HG03066 (cell line): ENCODE results near the gene CRYGN.

Experiments used
- ATAC-seq: cut with Tn5 transposase; IDR thresholded peaks from one replicate; pipeline ENCODE4 v1.9.1; 2021; ENCODE audit warnings: low read depth; ENCODE audit not compliant: unreplicated experiment

CRYGN gene

DNA sequence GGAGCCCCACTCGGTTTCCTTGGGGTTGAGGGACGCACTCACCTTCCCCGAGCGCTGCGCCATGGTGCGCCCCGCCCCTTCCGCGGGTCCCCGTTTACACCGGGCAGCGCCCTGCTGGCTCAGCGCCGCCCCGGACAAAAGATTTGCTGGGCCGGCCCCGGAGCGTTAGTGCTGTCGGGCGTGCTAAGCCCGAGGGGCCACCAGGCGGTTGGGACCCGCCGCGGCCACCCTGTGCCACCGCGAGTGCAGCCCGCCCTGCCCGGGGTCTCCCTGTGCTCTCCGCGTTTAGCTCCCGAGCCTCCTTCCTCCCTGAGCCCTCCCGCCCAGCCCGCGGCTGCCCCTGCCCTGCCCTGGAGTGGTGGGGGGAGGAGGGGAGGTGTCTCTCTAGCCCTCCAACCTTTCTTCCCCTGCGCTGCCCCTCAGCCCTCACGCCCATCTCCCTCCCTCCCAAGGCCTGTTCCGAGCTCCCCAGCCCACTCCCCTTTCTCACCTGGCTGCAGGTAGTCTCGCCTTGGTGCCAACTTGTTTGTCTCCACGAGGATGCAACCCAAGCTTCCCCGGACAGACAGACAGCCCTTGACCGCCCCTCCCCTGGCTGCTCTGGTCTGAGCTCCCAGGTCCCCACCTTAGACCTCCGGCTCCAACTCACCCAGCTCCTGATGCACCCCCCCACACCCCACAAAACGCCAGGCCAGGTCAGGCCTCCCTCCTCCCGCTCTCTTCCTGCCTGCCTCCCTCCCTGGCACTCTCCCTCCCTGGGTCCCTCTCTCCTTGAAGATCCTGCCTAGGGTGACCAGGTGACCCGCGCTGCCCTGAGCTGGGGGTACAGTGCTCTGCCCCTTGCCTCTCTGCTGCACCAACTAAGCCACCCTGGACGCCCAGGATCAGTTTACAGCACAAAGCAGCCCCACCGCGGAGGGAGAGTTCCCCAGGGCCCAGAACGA lies at the start of gene CRYGN:
Gene CRYGN (minus strand): TSS at position 287 of the 944 bp plus-strand sequence. CDS start 224 bp downstream, at position 63.
- ATAC-seq: no peak

GRCh38 chr7:151489498-151489897 lies 49.6 kb upstream of the CRYGN start:
- ATAC-seq: no peak

GRCh38 chr7:151488096-151488495 lies 48.2 kb upstream of the CRYGN start:
- ATAC-seq: no peak

- ATAC-seq: no peak
These were observed 47.3 kb upstream of the CRYGN start for GRCh38 chr7:151487228-151487627.

DNA sequence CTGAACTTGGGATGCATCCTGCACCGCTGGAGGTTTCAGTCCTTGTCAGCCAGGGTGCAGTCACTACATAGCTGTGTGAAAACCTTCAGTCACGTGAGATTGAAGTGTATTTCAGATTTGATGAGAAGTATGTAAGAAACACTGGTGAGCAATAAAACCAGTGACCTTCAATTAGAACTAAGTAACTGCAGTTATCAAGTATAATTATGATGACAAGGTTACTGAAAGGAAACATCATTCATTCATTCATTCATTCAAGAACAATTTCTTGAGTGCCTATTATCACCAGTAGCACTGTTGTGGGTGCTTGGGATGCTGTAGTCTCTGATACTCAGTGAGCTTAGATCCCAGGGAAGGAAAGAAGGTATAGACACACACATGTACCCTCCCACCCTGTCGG lies 46.1 kb upstream of the CRYGN start:
- no peak for ATAC-seq

DNA sequence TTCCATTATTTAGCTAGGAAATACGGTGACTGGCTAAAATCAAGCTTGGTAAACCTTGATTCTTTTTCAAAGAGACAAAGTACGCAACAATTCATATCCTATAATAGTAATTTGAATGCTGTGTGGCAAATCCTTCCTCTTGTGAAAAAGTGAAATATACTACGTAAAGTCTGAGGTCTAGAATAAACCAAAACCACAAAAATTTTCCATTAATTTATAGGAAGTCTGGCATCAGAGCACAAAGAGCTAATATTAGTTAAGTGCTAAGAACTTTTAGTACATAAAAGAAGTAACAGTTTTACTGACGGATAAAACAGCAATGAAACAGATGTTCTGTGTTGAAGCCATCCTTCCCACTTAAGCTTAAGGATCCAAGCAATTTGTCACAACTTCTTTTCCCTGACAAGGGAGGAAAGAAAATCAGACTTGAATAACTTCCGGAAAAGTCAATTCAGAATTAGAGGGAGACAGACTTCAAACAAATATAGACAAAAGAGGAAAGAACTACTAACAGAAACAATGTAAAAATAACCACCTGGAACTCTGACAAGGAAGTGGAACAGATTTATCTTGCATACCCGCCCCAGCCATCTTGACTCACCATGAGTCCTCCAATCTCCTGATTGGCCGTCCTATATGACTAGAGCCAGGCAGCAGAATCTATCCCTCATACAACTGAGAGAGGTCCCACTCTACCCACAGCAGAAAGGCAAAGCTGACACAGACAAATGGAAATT lies 45.2 kb upstream of the CRYGN start:
- ATAC-seq: no peak

- no peak for ATAC-seq
These were observed 43.7 kb upstream of the CRYGN start for GRCh38 chr7:151483711-151483983.

- ATAC-seq: no peak
These were observed 43.2 kb upstream of the CRYGN start for GRCh38 chr7:151482883-151483710.

DNA sequence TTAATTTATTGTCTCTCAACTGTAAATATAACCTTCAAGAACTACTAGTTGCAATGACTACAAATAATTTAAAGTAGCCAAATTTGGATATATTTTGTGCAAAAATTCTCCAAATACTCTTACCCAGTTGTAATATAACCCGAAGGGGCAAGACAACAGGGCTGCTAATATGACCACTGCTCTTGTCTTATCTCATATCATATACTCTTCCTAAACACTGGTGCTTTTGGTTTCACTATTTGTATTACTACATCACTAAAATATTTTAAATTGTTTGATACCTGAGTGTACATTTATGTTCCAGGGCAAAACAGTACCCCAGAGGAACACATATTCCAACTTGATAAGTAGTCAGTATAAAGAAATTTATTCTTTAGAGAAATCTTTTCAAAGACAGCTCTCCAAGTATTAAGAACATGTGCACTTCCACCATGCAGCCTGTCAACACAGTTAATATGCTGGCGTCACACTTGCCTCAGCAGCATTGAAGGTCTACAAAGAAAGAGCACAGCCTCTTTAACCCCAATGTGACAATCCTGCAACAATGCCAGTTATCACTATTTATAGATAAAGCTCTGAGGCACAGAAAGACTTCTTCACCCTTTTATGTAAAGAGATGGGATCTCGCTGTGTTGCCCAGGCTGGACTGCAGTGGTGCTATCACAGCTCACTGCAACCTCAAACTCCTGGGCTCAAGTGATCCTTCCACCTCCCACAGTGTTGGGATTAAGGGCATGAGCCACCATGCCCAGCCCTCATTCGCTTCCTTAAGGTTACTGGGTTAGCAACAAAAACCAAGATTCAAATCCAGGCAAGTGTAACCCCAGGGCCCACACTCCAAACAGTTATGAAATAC lies 41.9 kb upstream of the CRYGN start:
- ATAC-seq: no peak

GRCh38 chr7:151477867-151478266 lies 37.9 kb upstream of the CRYGN start:
- no peak for ATAC-seq

- ATAC-seq: no peak
These were observed 32.9 kb upstream of the CRYGN start for GRCh38 chr7:151472644-151473380.

DNA sequence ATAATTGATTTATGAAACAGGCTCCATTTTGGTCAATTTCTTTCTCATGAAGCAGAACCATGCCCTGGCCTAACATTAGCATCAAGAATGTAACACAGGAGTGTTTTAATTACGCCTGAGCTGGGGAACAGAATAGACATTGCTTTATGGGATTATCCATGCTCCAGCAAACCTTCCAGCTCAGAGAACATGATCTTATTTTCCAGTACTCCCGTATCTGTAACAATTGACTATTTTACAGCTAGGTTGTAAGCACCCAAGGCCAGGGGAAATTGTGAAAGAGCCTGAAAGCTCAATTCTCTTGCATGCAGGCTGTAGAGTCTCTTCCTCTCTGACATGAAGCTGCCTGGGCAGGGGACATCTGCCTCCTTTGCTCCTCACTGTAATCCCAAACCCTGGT lies 30.8 kb upstream of the CRYGN start:
- no peak for ATAC-seq

- no peak for ATAC-seq
These were observed 29.3 kb upstream of the CRYGN start for GRCh38 chr7:151469281-151469680.

DNA sequence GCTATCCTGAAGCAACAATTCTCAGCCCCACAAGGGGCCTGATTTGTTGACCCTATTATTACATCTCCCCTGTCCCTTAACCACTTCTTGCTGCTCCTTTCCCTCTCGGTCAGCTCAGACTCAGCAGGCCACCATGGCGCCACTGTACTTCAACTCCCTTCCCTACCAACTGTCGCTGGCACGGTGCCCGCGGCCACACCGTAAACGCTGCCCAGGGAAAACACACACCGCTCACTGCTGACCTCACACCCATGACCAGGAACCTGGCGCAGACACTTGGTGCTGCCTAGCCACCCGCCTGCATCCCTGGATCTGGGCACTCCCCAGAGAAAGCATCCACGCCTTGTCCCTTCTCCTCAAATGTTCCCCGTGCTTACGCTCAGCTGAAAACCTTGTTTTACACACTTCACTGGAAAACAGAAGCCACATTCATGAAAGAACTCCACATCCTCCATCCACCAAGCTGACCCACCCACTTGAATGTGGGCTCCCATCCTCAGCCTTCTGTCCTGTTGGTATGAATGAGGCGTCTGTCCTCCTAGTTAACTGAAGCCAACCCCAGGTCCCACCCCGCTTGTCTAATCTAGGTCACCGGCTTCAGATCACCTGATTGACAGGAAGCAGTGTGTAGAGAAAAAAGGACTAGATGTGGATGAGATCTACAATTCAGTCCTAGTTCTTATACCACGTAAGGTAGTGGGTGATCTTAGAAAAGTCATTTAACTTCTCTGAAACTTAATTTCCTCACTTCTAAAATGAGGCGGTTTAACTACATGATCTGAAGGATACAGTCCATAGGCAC lies 28.5 kb upstream of the CRYGN start:
- no peak for ATAC-seq

GRCh38 chr7:151465169-151465568 lies 25.2 kb upstream of the CRYGN start:
- ATAC-seq: no peak

DNA sequence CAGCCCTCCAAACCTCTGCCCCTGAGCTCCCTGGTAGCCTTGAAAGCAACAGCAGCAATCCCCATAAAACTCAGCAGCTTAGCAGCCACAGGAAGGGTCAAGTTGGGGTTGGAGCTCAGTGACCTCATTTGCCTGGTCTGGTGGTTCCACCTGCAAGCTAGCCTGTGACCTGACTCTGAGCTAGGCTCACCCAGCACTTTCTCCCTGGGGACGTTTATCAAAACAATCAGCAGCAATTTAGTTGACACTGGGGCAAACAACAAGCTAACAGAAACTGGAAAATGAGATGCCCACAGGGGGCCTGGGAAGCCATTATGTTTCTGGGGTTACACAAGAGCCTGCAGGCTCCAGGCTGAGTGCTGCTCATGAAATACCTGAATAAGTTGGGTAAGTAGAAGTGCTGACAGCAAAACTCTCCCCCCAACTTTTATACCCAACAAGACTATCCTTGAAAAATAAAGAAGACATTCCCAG lies 22.4 kb upstream of the CRYGN start:
- ATAC-seq: no peak

DNA sequence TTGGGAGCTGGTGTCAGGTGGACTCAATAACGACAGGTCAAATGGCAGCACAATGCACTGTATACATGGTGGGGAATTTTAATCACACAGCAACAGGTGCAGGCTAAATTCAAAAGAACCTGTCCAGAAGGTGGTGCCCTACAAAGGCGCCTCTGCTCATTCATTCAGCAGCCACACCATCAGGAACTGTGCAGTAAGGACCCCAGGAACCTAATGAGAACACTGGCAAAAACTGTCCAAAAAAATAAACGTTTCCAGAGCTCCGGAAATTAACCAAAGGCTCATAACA lies 21.9 kb upstream of the CRYGN start:
- ATAC-seq: no peak

DNA sequence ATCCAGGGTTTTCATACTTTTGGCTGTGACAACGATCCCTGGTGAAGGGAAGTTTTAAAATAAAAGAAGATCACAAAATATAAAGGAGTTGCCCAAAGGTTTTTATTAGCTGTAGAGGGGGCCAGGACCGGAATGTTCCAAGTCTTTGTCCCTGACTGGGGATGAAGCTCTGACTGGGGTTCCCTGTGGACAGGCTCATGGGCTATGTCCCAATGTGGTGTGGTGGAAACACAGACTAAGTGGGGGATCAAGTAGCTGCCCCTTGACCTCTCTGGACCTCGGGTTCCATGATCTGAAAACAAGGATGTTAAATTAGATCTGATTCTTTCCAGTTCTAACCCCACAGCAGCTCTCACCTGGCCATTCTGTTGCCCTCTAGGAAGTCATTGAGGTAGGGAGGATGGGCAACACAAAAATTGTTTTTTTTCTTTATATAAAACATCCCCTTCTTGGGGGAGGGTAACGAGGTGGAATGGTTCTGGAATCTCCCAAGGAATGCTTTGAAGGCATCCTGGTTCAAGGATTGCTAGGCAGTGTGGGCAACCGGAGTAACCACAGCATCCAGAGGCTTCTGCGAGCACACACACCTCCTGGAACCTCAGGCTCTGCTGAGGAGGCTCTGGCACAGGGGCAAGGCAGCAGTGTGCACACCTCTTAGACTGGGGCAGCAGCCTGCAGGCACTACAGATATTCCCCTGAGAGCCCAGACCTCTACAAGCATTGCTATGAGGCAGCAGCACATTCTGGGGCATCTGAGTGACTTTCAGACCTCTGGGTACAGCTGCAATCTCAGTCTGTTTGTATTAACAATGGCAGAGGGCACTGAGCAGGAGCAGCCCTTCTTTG lies 21.4 kb upstream of the CRYGN start:
- ATAC-seq: no peak
